Right lobe of liver (tissue), 4 donors: ENCODE measurements around the gene VDR.

Source experiments
- CTCF ChIP-seq, 4 donors: fragments of 200-600 bp in 3 of 4; fragments of 450-650 bp in 1 of 4; IDR thresholded peaks; one replicate each; pipeline versions ENCODE4 v1.5.1 to v1.8.0; 2016 to 2022; ENCODE audit warnings: antibody characterized with exemption in 4 of 4, mild to moderate bottlenecking in 2 of 4
- POLR2A ChIP-seq: fragments of 450-650 bp; IDR thresholded peaks from one replicate; pipeline ENCODE4 v1.6.1; 2017; ENCODE audit warnings: antibody characterized with exemption, mild to moderate bottlenecking
- donor health status: DM: no; HTN: no; CAD: no.
- donor health status: DM: no; HTN: no; CAD: no.
- donor health status: DM: no; HTN: yes; CAD: no.

GRCh38 chr12:47921907-47922306 is 17.1 kb upstream of the VDR start:
- TF ChIP-seq CTCF (IDR thresholded peaks at IDR 0.05) (no peak), POLR2A (no peak)
